RWPE1 (cell line): Measurements from ENCODE around the gene HOXD10.

ENCODE experiments used
- CTCF ChIA-PET: fragments of 350-600 bp; sonication (Branson Sonifier 250); formaldehyde crosslinking; extraction: SDS; loops from one replicate; lab custom pipeline; 2021; lab: Yijun Ruan, JAX
- POLR2A ChIA-PET: fragments of 400-600 bp; formaldehyde crosslinking; extraction: SDS; loops from one replicate; lab custom pipeline; 2020; ENCODE audit warnings: antibody characterized with exemption; ENCODE audit not compliant: low non-redundant PET; lab: Yijun Ruan, JAX
- DNase-seq: peaks from one replicate; pipeline ENCODE4 v3.0.0; 2012; ENCODE audit warnings: low spot score
- H3K27ac ChIP-seq: fragments of 450-650 bp; 2 replicates; pipeline ENCODE4 v1.5.1; 2017
- CTCF ChIP-seq: fragments of 450-650 bp; conservative IDR thresholded peaks from 2 replicates; pipeline ENCODE4 v1.5.1; 2017; ENCODE audit warnings: low read depth, mild to moderate bottlenecking

The HOXD10 gene

GRCh38 chr2:176114120-176114929 is 2.3 kb upstream of the HOXD10 start:
- peak overlapping the region; percentile 64 for H3K27ac ChIP-seq
- DNase-seq, result no peak
- ChIA-PET POLR2A (no interaction called here), CTCF (no interaction called here)
- TF ChIP-seq CTCF, result no peak

DNA sequence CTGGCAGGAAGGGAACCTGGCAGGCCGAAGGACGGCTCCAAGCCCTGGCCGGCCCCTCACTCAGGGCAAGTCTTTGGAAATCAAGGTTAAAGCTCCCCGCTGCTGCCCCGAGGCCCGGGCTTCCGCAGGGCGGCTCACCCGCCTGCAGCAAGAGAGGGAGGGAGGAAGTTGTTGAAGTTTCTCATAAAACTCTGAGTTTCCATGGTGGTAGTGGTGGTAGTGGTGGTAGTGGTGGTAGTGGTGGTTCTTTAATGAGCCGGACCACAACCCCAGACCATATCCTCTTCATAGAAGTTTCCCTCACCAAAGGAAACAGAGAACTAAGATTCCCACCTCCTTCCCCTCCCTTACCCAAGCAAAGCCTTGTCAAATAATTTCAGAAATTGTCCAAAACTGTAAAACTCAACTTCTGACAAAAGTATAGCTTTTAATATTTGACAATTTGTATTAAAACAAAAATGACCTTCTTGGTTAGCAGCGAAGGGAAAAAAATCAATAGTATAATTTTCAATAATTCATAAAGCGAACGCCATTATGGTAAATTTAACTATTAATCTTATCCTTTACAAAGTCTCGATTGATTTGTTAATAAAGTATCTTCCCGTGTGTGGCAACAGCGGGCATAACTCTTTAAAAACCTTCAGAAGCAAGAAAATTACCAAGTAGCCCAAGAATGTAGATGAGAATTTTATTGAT is 1.5 kb upstream of the HOXD10 start:
- TF ChIP-seq CTCF, result no peak
- peak overlapping the region; percentile 64 for H3K27ac ChIP-seq
- DNase-seq, result no peak

GRCh38 chr2:176117162-176117822 is 714 bp downstream of the HOXD10 start:
- CTCF ChIA-PET, result interaction anchor here (0.8 kb wide), 1 partner anchor 10 kb away, joined by 4 read pairs; no protein-coding TSS in a partner anchor
- POLR2A ChIA-PET, result no interaction called here

More for the DNA sequence above, 1.5 kb upstream of the HOXD10 start:
- ChIA-PET CTCF (interaction anchor here (1.0 kb wide), 1 partner anchor 12 kb away, joined by 4 read pairs; no protein-coding TSS in a partner anchor), POLR2A (no interaction called here)

GRCh38 chr2:176117823-176118371 is 1.3 kb downstream of the HOXD10 start:
- ChIA-PET POLR2A (no interaction called here), CTCF (interaction anchor here (0.8 kb wide), 1 partner anchor 9 kb away, joined by 4 read pairs; no protein-coding TSS in a partner anchor)
- TF ChIP-seq CTCF, result no peak
- H3K27ac ChIP-seq, result peak overlapping the region; percentile 66; the same call in 1 of the 2 replicates
- no peak for DNase-seq

More at GRCh38 chr2:176117162-176117822, 714 bp downstream of the HOXD10 start:
- no peak for DNase-seq
- TF ChIP-seq CTCF, result no peak
- H3K27ac ChIP-seq, result peak overlapping the region; percentile 66; the same call in 1 of the 2 replicates

DNA sequence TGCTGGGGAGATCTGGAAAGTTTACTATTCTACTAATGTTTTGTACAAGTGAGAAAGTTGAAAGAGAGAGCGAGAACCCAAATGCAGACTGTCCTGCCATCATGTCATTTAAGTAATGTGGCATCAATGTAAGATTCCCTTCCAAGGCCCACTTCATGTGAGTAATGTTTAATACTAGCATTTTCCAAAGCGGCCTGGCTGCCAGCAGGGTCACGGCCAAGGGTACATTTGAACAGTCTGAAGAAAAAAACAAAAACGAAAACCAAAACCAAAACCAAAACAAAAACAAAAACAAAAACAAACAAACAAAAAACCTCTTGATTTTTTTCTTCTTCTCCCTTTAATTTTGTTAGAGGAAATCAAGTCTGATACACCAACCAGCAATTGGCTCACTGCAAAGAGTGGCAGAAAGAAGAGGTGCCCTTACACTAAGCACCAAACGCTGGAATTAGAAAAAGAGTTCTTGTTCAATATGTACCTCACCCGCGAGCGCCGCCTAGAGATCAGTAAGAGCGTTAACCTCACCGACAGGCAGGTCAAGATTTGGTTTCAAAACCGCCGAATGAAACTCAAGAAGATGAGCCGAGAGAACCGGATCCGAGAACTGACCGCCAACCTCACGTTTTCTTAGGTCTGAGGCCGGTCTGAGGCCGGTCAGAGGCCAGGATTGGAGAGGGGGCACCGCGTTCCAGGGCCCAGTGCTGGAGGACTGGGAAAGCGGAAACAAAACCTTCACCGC is 2.2 kb downstream of the HOXD10 start:
- ChIA-PET POLR2A (no interaction called here), CTCF (no interaction called here)
- no peak for TF ChIP-seq CTCF
- no peak overlapping the region for H3K27ac ChIP-seq
- no peak for DNase-seq
